ENCODE measurements around the gene NAALADL2.

The NAALADL2 gene

DNA sequence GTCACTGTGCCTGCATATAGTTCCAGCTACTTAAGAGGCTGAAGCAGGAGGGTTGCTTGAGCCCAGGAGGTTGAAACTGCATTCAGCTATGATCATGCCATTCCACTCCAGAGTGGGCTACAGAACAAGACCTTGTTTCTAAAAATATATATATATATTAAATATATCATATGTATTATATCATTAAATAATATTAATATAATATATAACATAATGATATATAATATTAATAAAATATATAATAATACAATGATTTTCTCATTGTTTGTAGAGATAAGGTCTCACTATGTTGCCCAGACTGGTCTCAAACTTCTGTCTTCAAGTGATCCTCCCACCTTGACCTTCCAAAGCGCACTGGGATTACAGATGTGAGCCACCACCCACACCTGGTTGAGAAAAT, 101.8 kb downstream of the NAALADL2 start:
- DNase-seq (ENCODE audit: low read depth in 2 of 3, low spot score in 2 of 3): no peak

DNA sequence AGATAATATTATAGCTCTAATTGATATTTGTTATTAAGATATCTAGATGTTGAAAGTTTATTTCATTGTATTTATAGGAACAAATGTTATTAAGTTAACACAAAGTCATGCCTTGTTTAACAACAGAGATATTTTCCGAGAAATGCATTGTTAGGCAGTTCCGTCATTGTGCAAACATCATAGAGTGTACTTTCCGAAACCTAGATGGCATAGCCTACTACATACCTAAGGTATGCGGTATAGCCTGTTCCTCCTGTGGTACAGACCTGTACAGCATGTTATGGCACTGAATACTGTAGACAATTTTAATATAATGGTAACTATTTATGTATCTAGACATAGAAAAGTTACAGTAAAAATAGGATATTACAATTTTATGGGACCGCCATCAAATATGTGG, 114.3 kb downstream of the NAALADL2 start:
- DNase-seq (ENCODE audit: low read depth in 2 of 3, low spot score in 2 of 3): no peak

DNA sequence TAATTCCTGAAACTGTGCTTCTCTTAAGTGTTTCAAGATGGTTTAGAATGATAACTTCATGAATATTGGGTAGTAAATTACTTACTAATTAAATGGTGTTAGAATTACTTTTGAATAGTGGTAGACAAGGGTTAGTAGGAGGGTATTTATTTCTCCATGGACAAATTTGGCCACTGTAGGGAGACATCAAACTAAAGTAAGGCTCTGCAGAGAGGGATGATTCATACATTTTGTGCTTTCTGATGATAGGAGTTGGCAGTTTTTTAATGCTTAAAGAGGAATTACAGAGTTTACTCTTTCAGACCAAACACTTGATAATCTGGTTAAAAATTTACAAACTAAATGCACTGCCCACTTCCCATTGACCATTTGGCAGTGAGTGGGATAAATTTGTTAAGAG, 127.6 kb downstream of the NAALADL2 start:
- no peak for DNase-seq (ENCODE audit: low read depth in 2 of 3, low spot score in 2 of 3)

DNA sequence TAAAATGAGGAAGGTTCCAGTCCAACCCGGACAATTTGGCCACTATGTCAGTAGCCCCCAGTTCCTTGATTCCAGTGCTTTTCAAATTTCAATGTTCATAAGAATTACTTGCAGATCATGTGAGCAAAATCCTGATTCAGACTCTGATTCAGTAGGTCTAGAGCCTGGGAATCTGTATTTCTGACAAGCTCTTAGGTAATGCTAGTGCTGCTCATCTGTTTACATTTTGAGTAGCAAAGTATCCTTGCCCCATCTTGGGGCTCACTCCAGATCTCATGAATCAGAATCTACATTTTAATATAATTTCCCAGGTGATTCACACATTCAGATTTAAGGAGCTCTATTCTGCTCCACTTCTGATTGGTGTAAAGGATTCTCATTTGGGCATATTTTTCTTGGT, 142.0 kb downstream of the NAALADL2 start:
- no peak for DNase-seq (ENCODE audit: low read depth in 2 of 3, low spot score in 2 of 3)

DNA sequence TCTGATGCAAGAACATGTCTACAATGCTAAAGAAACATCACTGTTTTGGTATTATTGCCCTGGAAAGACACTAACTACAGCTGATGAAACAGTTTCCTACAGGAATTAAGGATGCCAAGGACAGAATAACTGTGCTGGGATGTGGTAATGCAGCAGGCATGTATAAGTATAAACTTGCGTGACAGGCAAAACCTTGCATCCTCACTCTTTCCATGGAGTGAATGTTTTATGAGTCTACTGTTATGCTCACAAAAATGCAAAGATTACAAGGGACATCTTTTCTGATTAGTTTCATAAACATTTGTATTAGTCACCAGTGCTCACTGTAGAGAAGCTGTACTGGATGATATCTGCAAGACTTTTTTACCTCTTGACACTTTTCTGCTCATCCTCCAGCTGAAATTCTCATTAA, 143.6 kb downstream of the NAALADL2 start:
- DNase-seq (ENCODE audit: low read depth in 2 of 3, low spot score in 2 of 3): no peak

DNA sequence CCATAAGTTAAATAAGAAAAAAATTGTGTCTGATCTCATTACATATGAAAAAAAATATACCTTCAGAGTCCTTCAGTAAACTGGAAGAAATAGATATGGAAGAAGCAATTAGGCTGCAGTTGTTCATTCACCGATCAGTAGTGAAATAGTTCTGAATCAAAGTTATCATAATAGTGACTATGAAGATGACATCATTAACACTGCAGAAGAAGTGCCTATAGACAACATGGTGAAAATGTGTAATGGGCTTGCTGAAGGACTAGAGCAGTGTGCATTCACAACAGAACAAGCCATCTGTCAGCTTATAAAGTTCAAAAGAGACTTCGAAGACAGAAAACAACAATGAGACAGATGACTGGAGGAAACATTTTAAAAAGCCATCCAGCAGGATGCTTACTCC, 144.5 kb downstream of the NAALADL2 start:
- DNase-seq (ENCODE audit: low read depth in 2 of 3, low spot score in 2 of 3): no peak

DNA sequence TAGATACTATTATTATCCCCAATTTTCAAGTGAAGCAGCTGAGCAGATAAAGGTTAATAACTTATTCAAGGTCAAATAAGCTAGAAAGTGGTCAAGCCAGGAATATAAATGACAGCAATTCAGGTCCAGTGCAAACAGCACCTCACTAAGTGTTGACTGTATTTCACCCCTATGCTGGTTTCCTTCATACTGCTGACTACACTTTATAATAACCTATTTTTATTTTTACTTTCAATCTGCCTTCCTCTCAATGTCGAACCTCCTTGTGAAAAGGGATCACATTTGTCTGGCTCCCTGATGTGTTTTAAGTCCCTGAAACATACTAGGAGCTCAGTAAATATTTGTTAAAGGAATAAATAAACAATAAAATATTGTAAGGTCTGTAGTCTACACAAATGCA, 146.1 kb downstream of the NAALADL2 start:
- no peak for DNase-seq (ENCODE audit: low read depth in 2 of 3, low spot score in 2 of 3)

DNA sequence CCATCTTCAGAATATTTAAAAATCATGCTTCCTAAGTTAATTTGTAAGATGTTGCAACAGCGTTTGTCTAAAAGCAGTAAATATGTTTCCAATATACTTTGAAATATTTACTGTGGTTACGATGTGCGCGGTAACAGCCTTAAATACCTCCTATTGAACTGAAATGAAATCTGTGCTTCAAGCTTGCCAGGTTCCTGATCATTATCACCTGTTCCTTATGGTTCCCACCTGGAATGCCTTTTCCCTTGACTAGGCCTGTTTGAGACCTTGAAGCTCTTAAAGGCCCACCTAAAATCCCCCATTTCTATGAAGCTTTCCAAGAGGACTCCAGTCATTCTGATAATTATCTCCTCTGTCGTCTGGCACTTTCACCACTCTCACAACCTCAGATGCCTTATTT, 146.7 kb downstream of the NAALADL2 start:
- no peak for DNase-seq (ENCODE audit: low read depth in 2 of 3, low spot score in 2 of 3)

DNA sequence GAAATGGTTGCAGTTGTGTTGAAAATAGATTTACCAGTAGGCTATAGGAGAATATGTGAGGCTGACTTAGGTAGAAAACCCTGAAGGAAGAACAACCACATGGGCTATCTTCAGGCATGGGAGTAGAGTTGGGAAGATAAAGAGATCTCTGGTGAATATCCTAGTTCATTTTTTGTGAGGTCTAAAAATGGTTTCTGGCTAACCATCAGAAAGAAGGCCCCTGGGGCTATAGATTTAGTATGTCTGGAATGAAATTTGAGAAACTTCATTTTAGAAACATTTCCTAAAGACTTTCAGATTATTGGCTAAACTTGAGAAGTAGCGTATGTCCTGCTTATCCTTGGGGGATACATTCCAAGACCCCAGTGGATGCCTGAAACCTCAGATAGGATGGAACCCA, 148.2 kb downstream of the NAALADL2 start:
- DNase-seq (ENCODE audit: low read depth in 2 of 3, low spot score in 2 of 3): no peak

DNA sequence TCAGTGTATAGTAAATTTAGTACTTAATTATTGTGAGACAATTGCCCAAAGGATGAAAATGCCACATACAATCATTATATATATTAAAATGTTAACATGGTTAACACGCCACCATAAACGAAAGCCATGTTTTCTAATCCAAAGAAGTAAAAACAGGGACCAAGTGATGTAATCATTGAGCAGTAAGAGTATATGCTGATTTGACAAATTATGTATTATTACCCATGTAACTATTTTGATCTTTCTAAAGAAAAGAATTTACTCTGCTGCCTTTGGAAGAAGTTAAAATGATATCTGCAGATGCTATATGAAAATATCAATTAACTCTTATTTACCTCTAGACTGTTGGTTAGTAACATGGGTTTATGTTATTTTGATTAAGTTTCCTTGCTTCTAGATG, 150.2 kb downstream of the NAALADL2 start:
- DNase-seq (ENCODE audit: low read depth in 2 of 3, low spot score in 2 of 3): no peak

DNA sequence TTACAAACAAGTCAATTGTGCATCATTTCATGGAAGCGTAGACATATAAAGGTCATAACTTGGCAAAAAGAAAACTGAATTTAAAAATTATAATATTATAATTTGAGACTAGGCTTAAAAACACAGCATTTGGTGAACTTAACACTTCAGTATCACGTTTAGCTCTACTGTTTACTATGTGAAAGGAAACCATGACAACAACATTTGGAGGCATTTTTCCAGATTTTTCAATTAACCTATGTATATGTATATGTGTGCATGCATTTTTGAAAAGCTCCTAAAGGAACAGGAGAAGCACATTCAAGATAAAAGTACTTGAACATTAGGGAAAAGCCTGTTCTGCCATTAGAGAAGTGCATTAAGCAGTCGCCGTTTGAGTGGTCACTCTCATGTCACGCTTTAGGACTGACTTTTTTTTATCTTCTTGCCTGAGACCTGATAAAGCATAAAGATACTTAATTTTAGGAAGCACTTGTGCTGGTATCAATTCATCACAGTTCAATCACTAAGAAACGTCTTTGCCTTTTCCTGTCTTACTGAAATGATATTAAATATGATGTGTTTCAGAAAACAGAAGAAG, 156.0 kb downstream of the NAALADL2 start:
- no peak for DNase-seq (ENCODE audit: low read depth in 2 of 3, low spot score in 2 of 3)

DNA sequence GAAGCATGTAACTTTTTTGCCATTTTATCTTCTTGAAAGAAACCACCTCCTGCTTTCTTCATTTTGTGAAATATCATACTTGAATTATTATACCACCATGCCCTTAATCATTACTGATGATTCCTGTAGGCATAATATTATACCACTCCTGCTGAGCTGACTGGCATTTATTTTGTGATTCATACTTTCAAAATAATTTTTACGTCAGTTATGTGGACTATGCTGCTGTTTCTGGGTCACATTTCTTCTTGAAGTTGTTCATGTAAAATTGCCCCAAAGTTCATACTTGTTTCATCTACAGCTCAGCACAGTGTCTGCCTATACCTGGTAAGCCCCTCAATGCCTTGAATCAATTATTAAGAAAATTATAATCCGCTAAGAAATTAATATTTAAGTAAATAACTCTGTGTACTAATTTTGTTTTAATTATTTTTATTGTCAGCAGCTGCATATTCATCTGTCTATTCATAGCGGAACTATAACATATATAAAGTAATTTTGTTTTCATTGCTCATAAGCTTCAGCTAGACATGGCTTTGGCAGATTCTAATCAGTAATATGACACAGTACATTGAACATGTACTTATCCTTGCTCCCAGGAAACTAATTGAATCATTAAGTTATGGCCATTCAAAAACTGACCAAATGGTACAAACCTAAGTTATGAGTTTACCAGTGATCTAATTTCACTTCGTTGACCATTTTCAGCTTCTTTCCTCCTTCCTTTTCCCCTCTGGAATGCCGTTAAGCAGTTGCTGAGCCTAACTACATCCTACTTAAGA, 160.0 kb downstream of the NAALADL2 start:
- no peak for DNase-seq (ENCODE audit: low read depth in 2 of 3, low spot score in 2 of 3)

DNA sequence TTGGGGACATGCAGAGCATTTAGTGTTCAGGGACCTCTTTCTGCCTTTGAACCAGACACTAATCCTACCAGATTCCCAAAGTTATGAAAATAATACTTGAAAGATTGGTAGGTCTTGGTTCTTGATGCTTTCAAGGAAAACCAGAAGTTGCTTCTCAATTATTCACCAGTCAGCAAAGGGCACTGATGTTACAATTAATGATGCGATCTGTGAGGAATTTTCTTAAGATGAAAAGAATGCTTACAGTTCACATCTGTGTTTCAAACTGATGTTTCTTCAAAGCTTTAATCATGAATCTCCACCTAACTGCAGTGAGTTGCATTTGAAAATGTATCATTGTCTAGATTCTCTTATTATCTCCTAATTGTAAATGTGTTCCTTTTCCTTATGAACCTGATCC, 161.0 kb downstream of the NAALADL2 start:
- DNase-seq (ENCODE audit: low read depth in 2 of 3, low spot score in 2 of 3): no peak

DNA sequence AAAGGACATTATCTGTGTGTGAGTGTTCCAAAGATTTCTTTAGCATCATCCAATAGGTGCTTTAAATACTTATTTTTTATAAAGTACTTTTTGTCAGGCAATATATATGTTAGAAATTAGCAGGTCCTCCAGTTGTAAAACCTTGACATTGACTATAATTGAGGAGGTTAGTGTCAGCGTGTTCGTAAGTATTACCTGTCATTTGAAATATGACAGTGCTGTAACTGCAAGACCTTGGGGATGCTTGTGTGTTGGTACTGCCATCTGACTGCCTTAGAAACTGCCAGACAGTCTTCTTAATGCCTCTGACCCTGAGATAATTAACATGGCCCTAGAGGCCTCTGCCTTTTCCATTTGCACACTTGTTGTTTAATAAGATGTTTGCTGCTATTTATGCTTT, 170.7 kb downstream of the NAALADL2 start:
- DNase-seq (ENCODE audit: low read depth in 2 of 3, low spot score in 2 of 3): no peak

DNA sequence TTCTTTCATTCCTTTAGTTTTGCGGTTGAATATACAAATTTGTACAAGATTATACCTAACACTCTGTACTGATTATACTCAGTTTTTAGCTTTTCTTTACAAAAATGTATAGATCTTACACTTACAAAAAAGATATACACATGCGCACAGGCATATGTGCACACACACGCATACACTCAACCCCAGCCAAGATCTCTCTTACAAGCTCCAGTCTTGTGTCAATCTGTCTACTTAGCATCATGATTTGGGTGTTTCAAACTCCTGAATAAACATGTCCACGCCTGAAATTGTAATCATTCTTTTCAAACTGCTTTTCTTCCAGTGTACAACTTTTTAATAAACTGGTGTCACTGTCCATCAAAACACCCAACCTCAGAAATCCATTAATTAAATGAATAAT, 180.7 kb downstream of the NAALADL2 start:
- DNase-seq (ENCODE audit: low read depth in 2 of 3, low spot score in 2 of 3): no peak

DNA sequence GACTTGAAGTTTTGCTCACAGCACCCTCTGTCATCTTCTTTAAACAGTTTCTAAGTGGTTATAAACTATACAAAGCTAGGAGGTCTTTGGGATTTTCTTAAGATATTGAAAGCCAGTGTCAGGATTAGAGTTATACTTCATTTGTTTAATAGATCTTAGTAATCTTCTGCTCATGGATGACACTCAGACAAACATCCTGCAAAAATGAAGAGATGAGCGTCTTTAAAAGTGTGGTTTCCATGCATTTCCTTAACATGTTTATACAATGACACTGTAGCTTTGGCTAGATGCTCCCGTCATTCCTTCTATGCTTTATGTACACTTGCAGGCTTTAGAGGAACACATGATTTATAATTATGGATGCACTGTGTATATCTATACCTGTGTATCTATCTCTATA, 182.2 kb downstream of the NAALADL2 start:
- DNase-seq (ENCODE audit: low read depth in 2 of 3, low spot score in 2 of 3): no peak

DNA sequence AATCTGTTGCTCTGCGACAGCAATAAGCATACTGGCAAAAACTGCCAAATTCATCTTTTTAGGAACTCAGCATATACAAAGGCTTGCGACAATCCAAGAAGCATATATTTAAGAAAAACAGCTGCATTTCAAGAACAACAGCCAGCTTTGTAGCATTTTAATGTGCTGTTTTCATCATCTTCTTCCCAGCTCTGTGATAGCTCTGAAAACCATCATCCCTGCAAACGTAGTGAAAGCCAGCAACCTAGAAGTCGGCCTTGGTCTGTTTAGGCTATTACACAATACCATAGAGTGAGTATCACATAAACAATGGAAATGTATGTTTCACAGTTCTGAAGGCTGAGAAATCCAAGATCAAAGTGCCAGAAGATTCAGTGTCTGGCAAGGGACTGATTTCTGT, 187.5 kb downstream of the NAALADL2 start:
- no peak for DNase-seq (ENCODE audit: low read depth in 2 of 3, low spot score in 2 of 3)

DNA sequence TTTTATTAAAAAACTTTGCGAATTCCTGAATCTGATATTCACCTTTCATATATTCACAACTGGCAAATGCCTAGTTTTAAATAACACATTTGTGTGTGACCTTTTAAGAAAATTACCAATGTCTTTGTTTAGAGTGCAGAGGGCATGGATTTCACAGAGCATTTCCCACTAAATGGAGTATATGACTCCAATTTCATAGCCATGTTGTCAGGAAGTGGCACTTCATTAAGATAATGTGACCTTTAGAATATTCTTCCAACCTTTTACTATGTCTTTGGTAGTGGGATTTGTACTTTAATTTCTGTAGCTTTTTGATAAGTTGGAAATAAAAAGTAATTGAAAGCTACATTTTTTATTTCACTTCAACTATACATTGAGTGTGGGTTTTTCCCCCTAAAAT, 188.7 kb downstream of the NAALADL2 start:
- no peak for DNase-seq (ENCODE audit: low read depth in 2 of 3, low spot score in 2 of 3)

DNA sequence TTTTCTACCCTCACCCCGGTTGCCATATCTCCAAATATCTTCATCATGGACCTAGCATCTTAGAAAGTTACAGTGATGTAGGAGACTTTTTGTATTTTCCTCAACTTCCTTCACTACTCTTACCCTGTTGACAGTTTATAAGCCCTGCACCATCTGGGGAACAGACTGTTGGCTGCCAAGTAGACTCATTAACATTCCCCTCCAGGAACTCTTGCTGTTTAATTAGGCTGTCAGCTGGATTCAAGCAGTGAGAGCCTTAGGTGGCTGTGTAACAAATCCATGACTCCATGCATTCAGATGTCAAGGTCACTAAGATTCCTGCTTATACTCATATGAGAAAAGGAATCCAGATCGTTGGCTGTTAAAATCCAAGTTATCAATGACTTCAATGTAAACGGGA, 198.3 kb downstream of the NAALADL2 start:
- DNase-seq (ENCODE audit: low read depth in 2 of 3, low spot score in 2 of 3): no peak

DNA sequence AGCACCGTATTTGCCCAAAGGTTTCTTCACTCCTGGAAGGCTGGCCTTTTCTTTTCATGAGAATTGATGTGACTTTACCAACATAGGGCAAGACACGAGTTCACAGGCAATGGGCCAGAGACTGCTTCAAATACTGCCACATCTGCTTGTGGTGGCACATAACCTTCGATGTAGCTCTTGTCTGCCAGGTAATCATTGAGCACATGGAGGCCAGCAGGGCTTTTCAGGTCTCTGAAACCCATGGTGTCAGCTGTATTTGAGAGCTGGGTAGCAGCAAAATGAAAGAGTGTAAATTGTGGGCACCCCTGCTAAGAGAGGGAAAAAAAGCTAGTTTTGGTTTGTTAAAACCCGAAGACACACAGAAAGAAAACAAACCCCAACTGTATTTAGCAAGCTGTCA, 200.7 kb downstream of the NAALADL2 start:
- no peak for DNase-seq (ENCODE audit: low read depth in 2 of 3, low spot score in 2 of 3)

DNA sequence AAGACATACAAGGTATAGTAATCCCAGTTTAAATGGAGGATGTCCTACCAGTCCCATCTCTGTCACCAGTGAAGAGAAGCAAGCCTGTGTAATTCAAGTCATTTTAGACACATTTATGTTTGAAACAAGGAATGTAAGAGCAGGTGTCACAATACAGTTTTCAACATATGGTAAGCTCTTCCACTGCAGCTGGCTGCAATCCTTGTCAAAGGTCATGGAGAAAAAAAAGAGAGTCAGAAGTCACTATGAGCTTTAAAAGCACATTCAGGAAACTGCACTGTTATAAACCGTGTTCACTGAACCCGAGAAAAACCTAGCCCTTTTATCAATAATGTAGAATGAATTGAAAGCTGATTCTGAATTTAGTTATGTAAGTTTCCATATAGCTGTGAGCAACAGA, 206.4 kb downstream of the NAALADL2 start:
- no peak for DNase-seq (ENCODE audit: low read depth in 2 of 3, low spot score in 2 of 3)

DNA sequence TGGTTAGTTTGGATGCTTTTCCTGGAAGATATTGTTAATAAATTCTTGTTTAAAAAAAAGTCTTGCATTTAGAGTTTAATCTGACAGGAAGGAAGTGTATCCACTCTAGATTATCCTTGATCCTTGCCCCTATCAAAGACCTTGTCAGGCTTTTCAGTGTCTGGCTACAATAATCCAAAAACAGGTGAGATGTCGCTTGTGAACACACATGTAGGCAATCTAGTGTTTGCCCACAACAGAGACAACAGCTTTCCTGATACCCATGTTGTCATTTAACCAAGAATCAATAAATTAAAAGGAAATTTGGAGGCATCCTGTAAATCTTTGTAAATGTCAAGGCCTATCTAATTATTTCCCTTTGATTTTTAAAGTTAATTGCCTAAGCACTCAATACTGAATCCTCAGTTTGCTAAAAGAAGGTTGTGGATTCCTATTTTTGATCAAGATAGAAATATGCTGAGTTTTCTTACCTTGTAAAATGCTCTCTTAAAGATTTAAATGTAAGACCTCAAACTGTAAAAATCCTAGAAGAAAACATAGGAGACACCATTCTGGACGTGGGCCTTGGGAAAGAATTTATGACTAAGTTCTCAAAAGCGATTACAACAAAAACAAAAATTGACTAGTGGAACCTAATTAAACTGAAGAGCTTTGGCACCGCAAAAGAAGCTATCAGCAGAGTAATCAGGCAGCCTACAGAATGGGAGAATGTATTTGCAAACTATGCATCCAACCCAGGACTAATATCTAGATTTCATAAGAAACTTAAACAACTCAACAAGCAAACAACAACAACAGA, 207.7 kb downstream of the NAALADL2 start:
- DNase-seq (ENCODE audit: low read depth in 2 of 3, low spot score in 2 of 3): no peak
